ENCODE measurements around the gene MYMX. TPM values are rescaled to one million over a fixed set of nuclear protein-coding genes. Genes with fewer than 3 reads are reported as not detected.

MYMX gene
- total and polyA plus RNA-seq, 2 of the 4 experiments (the other 2 are of a cell fraction) = not detected

GRCh38 chr6:44235269-44235668, 18.5 kb downstream of the MYMX start:
- Histone ChIP-seq H3K56ac (ENCODE audit: extremely low read depth, insufficient read depth, low read length) (no peak overlapping the region), H3K23ac (ENCODE audit: low read depth, low read length) (no peak overlapping the region), H3K9me1 (ENCODE audit: insufficient read depth, low read length) (peaks cover 4% of the 10 kb centered on the region), H2BK15ac (ENCODE audit: low read depth, low read length) (peak overlapping the region; percentile 25; the same call in 1 of the 3 replicates), H2AK5ac (ENCODE audit: low read depth, low read length) (no peak overlapping the region), H3K4me2 (ENCODE audit: low read depth, low read length) (no peak overlapping the region), H3K27ac (ENCODE audit: insufficient read depth, low read length) (no peak overlapping the region), H2BK5ac (ENCODE audit: low read depth, low read length, poor library complexity, severe bottlenecking) (peak overlapping the region; percentile 12), H3K36me3 (ENCODE audit: control insufficient read depth, insufficient read depth, low read length) (peaks cover 2% of the 10 kb centered on the region; the same call in 1 of the 2 replicates), H3K4me1 (ENCODE audit: control insufficient read depth, insufficient read depth, low read length) (peaks cover 16% of the 10 kb centered on the region), H4K20me1 (ENCODE audit: insufficient read depth, low read length) (no peaks in the 10 kb centered on the region), H4K91ac (ENCODE audit: insufficient read depth, low read depth, low read length) (no peak overlapping the region), H2AK9ac (replicated peaks; ENCODE audit: low read depth, low read length, poor library complexity) (peak overlapping the region; percentile 35), H2BK20ac (ENCODE audit: low read depth, low read length) (no peak overlapping the region), H3K4ac (ENCODE audit: low read depth, low read length) (peak overlapping the region; percentile 42), H3K79me1 (ENCODE audit: low read depth in 1 of 2, low read length in 2 of 2) (0 out of 4 replicates have a peak, but pooled peaks cover 0 to 4% of the 10 kb centered on the region in 2 experiments), H2AFZ (replicated peaks; ENCODE audit: low read length, poor library complexity) (peak overlapping the region; percentile 86), H2BK120ac (ENCODE audit: low read depth, low read length) (no peak overlapping the region), H4K8ac (ENCODE audit: low read depth in 2 of 2, low read length in 2 of 2) (peak overlapping the region in 1 of 2 experiments; percentile 75; a peak in 1 of 4 replicates), H3K18ac (ENCODE audit: low read depth, low read length) (no peak overlapping the region), H3K9me3 (ENCODE audit: control insufficient read depth, insufficient read depth, low read length) (no peaks in the 10 kb centered on the region), H4K5ac (ENCODE audit: low read depth, low read length) (peak overlapping the region; percentile 8; the same call in 1 of the 2 replicates), H3K9ac (ENCODE audit: low read depth, low read length) (no peak overlapping the region), H3K27me3 (ENCODE audit: control insufficient read depth, insufficient read depth, low read length) (no peaks in the 10 kb centered on the region), H3K4me3 (ENCODE audit: insufficient read depth, low read depth, low read length) (no peak overlapping the region), H3K14ac (replicated peaks; ENCODE audit: low read depth, low read length) (no peak overlapping the region; the same call in 1 of the 2 replicates)
- dilution Hi-C loops (cut with HindIII; ENCODE audit: low sequenced_read_pairs, unreplicated experiment) (no loop called here), intact Hi-C loops (cut with micrococcal nuclease) (no loop called here), in situ Hi-C loops (cut with MboI; ENCODE audit: low sequenced_read_pairs) (loop anchor here (5.0 kb wide), 1 partner anchor 128 kb away; no protein-coding TSS in a partner anchor)
- ATAC-seq (ENCODE audit: low read depth) (no peak), DNase-seq (no peak)
- WGBS, 2 experiments (ENCODE audit: extremely low coverage in 2 of 2, insufficient read length in 1 of 2) = 86% methylated on average over 3 of the region's 6 CpGs; no CpG with 5 or more reads in 1 of the 2 experiments
- TF ChIP-seq NFE2L2 (IDR thresholded peaks at IDR 0.05; ENCODE audit: low read depth, low read length) (no peak), ELK1 (IDR thresholded peaks at IDR 0.05; ENCODE audit: borderline replicate concordance, low read depth, low read length) (no peak), USF2 (IDR thresholded peaks at IDR 0.05; ENCODE audit: low read depth, low read length) (no peak), FOS (IDR thresholded peaks at IDR 0.05; ENCODE audit: low read depth, low read length) (no peak), CEBPB (IDR thresholded peaks at IDR 0.05; ENCODE audit: low read depth, low read length) (no peak), POLR2A (IDR thresholded peaks at IDR 0.05; ENCODE audit: low read depth, low read length) (no peak), BHLHE40 (IDR thresholded peaks at IDR 0.05; ENCODE audit: low read depth, low read length) (no peak), CTCF (conservative IDR thresholded peaks at IDR 0.05; ENCODE audit: low read depth, low read length) (no peak), MAZ (IDR thresholded peaks at IDR 0.05; ENCODE audit: borderline replicate concordance, low read depth, low read length) (no peak), RFX5 (IDR thresholded peaks at IDR 0.05; ENCODE audit: low read depth, low read length) (no peak), RCOR1 (IDR thresholded peaks at IDR 0.05; ENCODE audit: insufficient replicate concordance, low read length) (no peak), MXI1 (IDR thresholded peaks at IDR 0.05; ENCODE audit: borderline replicate concordance, low read depth, low read length) (no peak), RAD21 (IDR thresholded peaks at IDR 0.05; ENCODE audit: low read length) (no peak), MAFK (IDR thresholded peaks at IDR 0.05; ENCODE audit: low read depth, low read length) (no peak)
- CTCF ChIA-PET = interaction anchor here (0.9 to 1.8 kb wide), 6 partner anchors 12 to 117 kb away, joined by 3 to 20 read pairs (median 4); partner anchors contain the start of gene SLC29A1
- BruUV-seq (replicated peaks) = no TSS peak
- POLR2A ChIA-PET (ENCODE audit: unreplicated experiment) = interaction anchor here (1.7 kb wide), 1 partner anchor 12 kb away, joined by 10 read pairs; the partner anchor contains the start of gene HSP90AB1

Data from IMR-90 (cell line).